HG02798 (cell line): Measurements from ENCODE around the gene COL20A1.

Experiments
- ATAC-seq: cut with Tn5 transposase; IDR thresholded peaks from one replicate; pipeline ENCODE4 v1.9.1; 2021; ENCODE audit warnings: mild to moderate bottlenecking; ENCODE audit not compliant: unreplicated experiment, poor library complexity

Gene COL20A1

GRCh38 chr20:63260521-63260920 is 32.5 kb upstream of the COL20A1 start:
- no peak for ATAC-seq

GRCh38 chr20:63261060-63261794 is 31.8 kb upstream of the COL20A1 start:
- no peak for ATAC-seq

GRCh38 chr20:63261795-63262528 is 31.0 kb upstream of the COL20A1 start:
- ATAC-seq: no peak

- ATAC-seq: no peak
Observed at GRCh38 chr20:63262836-63263235, 30.1 kb upstream of the COL20A1 start.

- no peak for ATAC-seq
Observed at GRCh38 chr20:63264000-63264399, 29.0 kb upstream of the COL20A1 start.

GRCh38 chr20:63264519-63264918 is 28.5 kb upstream of the COL20A1 start:
- ATAC-seq: no peak

GRCh38 chr20:63265891-63266515 is 27.0 kb upstream of the COL20A1 start:
- no peak for ATAC-seq

- ATAC-seq: no peak
Observed at GRCh38 chr20:63267691-63268090, 25.3 kb upstream of the COL20A1 start.

- ATAC-seq: no peak
Observed at GRCh38 chr20:63268256-63268655, 24.7 kb upstream of the COL20A1 start.

GRCh38 chr20:63268671-63269439 is 24.1 kb upstream of the COL20A1 start:
- no peak for ATAC-seq

GRCh38 chr20:63269724-63270123 is 23.3 kb upstream of the COL20A1 start:
- ATAC-seq: no peak

- ATAC-seq: no peak
Observed at GRCh38 chr20:63270606-63271325, 22.2 kb upstream of the COL20A1 start.

GRCh38 chr20:63272105-63273058 is 20.6 kb upstream of the COL20A1 start, which contains the start of gene ARFGAP1:
Gene ARFGAP1 (plus strand): TSS chr20:63272813. CDS start chr20:63275581, 2,768 bp downstream.
- peak; percentile 92 for ATAC-seq

- no peak for ATAC-seq
Observed at GRCh38 chr20:63273059-63273579, 19.9 kb upstream of the COL20A1 start.

GRCh38 chr20:63273635-63274380 is 19.2 kb upstream of the COL20A1 start:
- no peak for ATAC-seq

- no peak for ATAC-seq
Observed at GRCh38 chr20:63274381-63275228, 18.4 kb upstream of the COL20A1 start.

GRCh38 chr20:63275825-63276224 is 17.2 kb upstream of the COL20A1 start:
- ATAC-seq: no peak
